Activated CD8-positive, alpha-beta memory T cell treated with anti-CD3 and anti-CD28 coated beads for 36 hours (primary cell): ENCODE results near the gene KLHL1. TPM values are rescaled to one million over a fixed set of nuclear protein-coding genes. Genes with fewer than 3 reads are reported as not detected.
"Not testable (repeated sequence)": the region's sequence is repeated elsewhere in the genome, so short reads cannot be mapped to it uniquely, and the experiment has no call there.

Source experiments
- CTCF ChIA-PET: fragments of 350-600 bp; sonication (Branson Sonifier 250); formaldehyde crosslinking; loops from one replicate; lab custom pipeline; 2021; ENCODE audit warnings: antibody characterized with exemption; lab: Charles Lee
- POLR2A ChIA-PET: fragments of 350-600 bp; sonication (Branson Sonifier 250); formaldehyde crosslinking; loops from one replicate; lab custom pipeline; 2021; ENCODE audit warnings: antibody characterized with exemption; lab: Charles Lee
- total RNA-seq, 2 experiments: library from RNA; stranded (reverse); gene quantifications; one replicate each; pipeline ENCODE4 v1.2.3, GENCODE V29; 2021

Gene KLHL1
- not detected for total RNA-seq

DNA sequence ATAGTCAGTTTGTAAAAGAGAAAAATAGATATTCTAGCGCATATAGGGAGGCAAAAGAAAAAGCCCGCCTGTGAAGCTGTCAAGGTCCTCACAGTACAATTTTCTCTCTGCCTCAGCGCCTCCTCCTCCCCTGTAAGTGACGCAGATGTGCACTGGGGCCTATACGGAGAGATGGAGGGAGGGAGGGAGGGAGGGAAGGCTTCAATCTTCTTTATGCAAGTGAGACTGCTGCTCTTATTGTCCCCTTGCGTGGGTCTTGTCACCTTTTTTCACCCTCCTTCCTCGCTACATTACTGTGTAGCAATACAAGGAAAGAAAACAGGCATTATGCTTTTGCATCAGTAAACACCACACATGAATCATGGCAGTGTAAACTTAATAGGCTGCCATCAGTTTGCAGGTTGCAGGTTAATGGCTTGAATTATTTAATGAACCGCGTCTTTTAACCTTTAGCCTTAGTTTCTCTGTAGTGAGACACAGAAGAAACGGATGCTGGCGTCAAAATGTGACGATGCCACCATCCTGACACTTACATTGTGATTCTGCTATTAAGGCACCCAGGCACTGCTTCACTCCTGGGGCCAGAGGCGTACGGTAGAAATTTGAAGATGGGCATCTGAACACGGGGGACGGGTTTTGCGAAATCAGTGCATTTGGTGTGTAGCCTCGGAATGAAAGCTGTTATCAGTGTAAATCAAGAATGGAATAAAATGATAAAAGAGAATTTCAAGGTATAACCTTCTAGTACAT, at the start of gene KLHL1:
KLHL1 (minus strand) TSS at position 97 of the 750 bp plus-strand sequence. CDS start 753 bp downstream, outside the sequence.
- ChIA-PET POLR2A (no interaction called here), CTCF (no interaction called here)

- POLR2A ChIA-PET, CTCF ChIA-PET: not testable (repeated sequence)
These were observed 34.4 kb upstream of the KLHL1 start for GRCh38 chr13:70142658-70143057.

DNA sequence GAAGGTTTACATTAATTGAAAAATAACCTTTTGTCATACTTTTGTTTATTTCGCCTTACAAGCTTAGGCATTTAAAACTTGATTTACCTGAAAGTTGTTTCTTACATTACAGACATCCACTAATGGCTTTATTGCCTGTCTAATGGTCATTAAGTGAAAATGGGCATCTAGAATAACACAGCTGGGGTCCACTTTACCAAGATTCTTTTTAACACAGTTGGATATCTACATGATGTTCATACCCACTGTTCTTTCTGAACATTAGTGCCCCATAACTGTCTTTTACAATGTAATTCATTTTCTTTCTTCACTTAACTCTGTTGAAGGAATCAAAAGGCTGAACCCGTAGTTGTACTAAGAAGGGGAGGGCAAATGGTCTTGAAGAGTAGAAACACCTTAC, 19.8 kb upstream of the KLHL1 start:
- CTCF ChIA-PET = no interaction called here
- POLR2A ChIA-PET = no interaction called here

- CTCF ChIA-PET = no interaction called here
- POLR2A ChIA-PET = no interaction called here
These were observed 17.4 kb upstream of the KLHL1 start for GRCh38 chr13:70125693-70126092.

DNA sequence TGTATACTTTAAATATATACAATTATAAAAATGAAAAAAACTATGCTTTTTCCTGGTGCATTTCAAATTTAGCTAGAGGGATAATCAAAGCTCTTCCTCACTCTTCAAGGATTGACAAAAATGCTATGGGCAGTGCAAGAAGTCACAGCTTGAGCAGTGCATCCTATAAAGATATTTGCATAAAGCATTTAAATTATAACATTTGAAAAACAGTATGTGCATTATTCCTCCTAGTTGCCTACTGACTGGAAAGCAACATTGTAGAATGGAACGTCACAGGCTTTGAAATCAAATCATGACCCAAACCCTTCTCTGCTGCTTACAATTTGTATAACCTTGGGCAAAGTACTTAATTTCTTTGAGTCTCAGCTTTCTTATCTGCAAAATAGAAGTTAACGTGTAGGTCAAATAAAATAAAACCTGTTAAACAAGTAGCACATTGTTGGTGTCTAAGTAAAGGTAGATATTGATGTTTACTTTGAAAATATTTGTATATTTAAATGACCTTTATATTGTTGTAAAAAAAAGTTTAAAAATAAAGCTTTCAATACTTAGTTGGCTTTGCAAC, 9.2 kb upstream of the KLHL1 start:
- POLR2A ChIA-PET = no interaction called here
- CTCF ChIA-PET = no interaction called here

DNA sequence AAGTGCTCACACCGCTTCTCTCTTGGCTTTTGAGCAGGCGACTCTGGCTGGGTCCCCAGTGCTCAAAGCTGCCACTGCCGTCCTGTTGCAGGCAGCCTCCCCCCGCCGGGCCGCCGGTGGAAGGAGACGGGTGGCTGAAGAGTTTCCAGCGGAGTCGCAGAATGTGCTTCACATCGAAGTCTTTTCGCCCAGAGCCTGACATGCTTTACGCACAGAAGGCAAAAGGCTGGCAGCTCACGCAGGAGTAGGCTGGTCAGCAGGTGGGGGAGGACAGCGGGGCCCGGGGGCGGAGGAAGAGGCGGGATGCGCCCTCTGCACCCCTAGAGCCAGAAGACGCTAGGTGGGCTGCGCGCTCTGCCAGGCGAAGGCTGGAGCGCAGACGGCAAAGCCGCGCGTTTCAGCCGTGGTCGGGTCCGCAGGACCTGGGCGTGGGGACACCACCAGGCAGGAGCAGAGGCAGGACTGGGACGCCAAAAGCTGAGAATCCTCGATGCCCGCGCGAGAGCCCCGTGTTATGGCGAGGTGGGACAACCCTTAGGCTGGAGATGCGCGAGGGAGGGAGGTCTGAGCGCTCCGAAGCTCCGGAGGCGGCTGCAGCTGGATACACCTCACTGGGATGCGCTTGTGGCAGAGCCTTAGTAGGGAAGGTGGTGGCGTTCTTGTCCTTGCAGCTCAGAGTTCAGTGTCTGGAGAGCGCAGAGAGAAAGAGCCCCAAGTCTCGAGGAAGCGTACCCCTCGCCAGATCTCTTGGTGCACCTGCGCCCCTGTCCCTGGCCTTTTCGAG, 562 bp downstream of the KLHL1 start, which contains the start of gene ATXN8OS:
ATXN8OS (plus strand) TSS at position 329 of the 784 bp plus-strand sequence.
- POLR2A ChIA-PET = no interaction called here

GRCh38 chr13:70107125-70107497, 1.1 kb downstream of the KLHL1 start:
- ChIA-PET CTCF (no interaction called here), POLR2A (no interaction called here)

More for the DNA sequence above, 562 bp downstream of the KLHL1 start, which contains the start of gene ATXN8OS:
- CTCF ChIA-PET = no interaction called here

- ChIA-PET POLR2A (no interaction called here), CTCF (no interaction called here)
These were observed 3.8 kb downstream of the KLHL1 start for GRCh38 chr13:70104481-70104880.

GRCh38 chr13:70098669-70099068, 9.6 kb downstream of the KLHL1 start:
- ChIA-PET CTCF (no interaction called here), POLR2A (no interaction called here)

DNA sequence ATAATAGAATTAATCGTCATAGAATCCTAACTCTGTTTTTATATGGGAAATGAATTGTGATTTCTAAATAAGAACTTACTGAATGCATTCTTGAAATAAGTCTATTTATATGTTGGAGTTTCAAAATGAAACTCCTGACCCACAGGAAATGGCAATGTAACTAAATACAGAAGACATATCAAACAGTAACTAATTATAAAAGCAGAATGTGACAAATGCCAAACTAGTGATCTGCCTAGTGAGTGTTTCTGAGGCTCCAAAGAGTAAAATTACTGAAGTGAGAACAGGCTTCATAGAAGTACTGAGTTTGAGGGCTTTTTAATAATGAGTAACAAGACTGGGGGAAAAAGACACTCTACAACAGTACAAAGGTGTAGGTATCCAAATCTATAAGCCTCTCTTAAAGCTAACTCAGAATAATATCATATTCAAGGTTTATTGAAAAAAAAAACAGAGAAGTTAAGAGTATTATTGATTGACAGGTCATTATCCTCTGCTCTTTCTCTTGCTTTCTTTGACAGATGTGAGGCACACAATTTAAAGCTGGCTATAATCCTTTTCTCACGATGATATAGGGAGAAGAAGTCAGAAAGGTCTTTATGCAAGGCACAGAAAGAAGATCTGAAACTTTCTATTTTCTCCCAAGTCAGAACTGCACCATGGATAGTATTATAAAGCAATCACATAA, 18.1 kb downstream of the KLHL1 start:
- POLR2A ChIA-PET = no interaction called here
- CTCF ChIA-PET = no interaction called here

GRCh38 chr13:70088926-70089325, 19.3 kb downstream of the KLHL1 start:
- ChIA-PET POLR2A (no interaction called here), CTCF (no interaction called here)

DNA sequence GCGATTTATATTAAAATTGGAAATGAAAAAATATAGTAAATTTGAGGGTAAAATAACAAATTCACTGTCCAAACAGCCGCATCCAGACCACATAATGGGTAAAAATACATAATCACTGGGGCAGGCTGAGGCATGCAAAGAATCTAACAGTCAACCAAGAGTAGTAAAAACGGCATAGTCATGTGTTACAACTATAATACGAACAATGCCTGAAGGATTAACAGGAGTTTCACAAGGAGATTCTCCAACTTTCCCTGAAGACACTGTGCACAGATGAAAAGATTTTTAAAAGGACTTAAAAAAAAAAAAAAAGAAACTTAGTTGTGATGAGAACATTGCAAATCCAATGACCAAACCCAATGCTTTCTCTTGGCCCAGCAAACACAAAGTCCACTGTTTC, 21.0 kb downstream of the KLHL1 start:
- ChIA-PET CTCF (no interaction called here), POLR2A (no interaction called here)

- ChIA-PET CTCF (no interaction called here), POLR2A (no interaction called here)
These were observed 28.2 kb downstream of the KLHL1 start for GRCh38 chr13:70080012-70080411.

DNA sequence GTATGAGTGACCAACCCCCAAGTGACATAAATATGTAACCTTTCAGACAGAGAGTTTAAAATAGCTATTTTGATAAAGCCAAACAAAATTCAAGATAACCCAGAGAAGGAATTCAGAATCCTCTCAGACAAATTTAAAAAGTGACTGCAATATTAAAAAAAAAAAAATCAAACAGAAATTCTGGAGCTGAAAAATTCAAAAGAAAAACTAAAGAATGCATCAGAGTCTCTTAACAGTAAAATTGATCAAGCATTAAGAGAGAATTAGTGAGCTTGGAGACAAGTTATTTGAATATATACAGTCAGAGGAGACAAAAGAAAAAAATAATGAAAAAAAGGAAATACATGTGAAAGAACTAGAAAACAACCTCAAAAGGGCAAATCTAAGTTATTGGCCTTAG, 53.7 kb downstream of the KLHL1 start:
- CTCF ChIA-PET = no interaction called here
- POLR2A ChIA-PET = no interaction called here

GRCh38 chr13:70051531-70051930, 56.7 kb downstream of the KLHL1 start:
- CTCF ChIA-PET = no interaction called here
- POLR2A ChIA-PET = no interaction called here

GRCh38 chr13:70043685-70044084, 64.6 kb downstream of the KLHL1 start:
- CTCF ChIA-PET = no interaction called here
- POLR2A ChIA-PET = no interaction called here

GRCh38 chr13:70042193-70042592, 66.1 kb downstream of the KLHL1 start:
- ChIA-PET POLR2A (no interaction called here), CTCF (no interaction called here)

GRCh38 chr13:70034286-70034685, 74.0 kb downstream of the KLHL1 start:
- ChIA-PET POLR2A (no interaction called here), CTCF (no interaction called here)

GRCh38 chr13:70027551-70027950, 80.7 kb downstream of the KLHL1 start:
- CTCF ChIA-PET = no interaction called here

GRCh38 chr13:70023516-70023915, 84.7 kb downstream of the KLHL1 start:
- ChIA-PET POLR2A (no interaction called here), CTCF (no interaction called here)

More at GRCh38 chr13:70027551-70027950, 80.7 kb downstream of the KLHL1 start:
- POLR2A ChIA-PET = no interaction called here
